Posterior cingulate gyrus (tissue), 11 donors: Measurements from ENCODE around the gene CZIB.
"Not testable (repeated sequence)": the region's sequence is repeated elsewhere in the genome, so short reads cannot be mapped to it uniquely, and the experiment has no call there.

Experiments used
- DNase-seq, 10 donors: peaks; one replicate each; pipeline versions ENCODE4 v3.0.0 to v3.0.0-alpha.2; 2020 to 2021; ENCODE audit warnings: mixed read lengths in 3 of 10
- intact Hi-C: fragments of 100-400 bp; cut with DNase I; formaldehyde crosslinking; loops from one replicate; pipeline ENCODE4 v1.15.1; 2023

CZIB gene

GRCh38 chr1:53241828-53242227 lies 21.4 kb upstream of the CZIB start:
- DNase-seq = no peak
- intact Hi-C loops = no loop called here

- intact Hi-C loops = loop anchor here (2.0 kb wide), 1 partner anchor 18 kb away; the partner anchor contains the start of gene CZIB
- peak; percentile 93 to 99 (median 96) for DNase-seq
Measured at GRCh38 chr1:53238197-53239155, 18.0 kb upstream of the CZIB start, which contains the start of gene MAGOH. MAGOH (minus strand) TSS chr1:53238518; CDS start chr1:53238448, 70 bp downstream.

GRCh38 chr1:53237638-53238037 lies 17.2 kb upstream of the CZIB start:
- intact Hi-C loops = loop anchor here (2.0 kb wide), 1 partner anchor 17 kb away; the partner anchor contains the start of gene CZIB
- no peak for DNase-seq

DNA sequence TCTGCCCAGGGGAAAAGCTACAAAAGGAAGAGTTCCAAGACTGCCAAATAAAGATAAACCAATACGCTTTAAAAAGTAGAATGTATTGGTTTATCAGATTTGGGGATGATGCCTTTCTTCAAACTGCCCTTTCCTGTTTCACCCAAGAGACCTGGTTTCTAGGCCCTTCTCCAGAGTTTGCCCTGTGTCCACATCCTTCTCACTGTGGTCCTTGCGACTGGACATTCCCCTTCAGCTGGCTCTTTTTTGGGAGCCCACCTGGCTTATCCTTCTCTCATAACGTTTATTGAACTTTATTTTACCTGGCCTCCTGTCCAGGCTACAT lies 490 bp upstream of the CZIB start:
- intact Hi-C loops = loop anchor here (1.0 to 2.0 kb wide), 2 partner anchors 18 to 24 kb away; partner anchors contain the start of gene MAGOH
- DNase-seq = no peak

DNA sequence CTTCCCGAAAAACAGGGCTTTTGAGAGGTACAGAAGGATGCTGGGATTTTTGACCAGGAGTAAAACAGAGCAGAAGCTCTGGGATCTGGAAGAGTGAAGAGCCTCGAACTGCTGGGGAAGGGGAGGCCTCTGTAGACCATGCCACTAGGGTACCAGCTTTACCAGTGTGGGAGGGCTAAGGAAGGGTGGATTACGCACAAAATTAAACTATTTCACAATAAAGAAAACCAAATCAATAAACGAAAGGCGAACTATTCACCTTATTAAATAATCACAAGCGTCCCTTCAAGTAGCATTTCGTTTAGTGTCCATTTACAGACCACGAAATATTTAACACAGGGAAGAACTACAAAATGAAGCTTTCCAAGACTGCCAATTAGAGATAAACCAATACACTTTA lies 723 bp downstream of the CZIB start:
- no peak for DNase-seq
- intact Hi-C loops = loop anchor here (1.0 to 2.0 kb wide), 2 partner anchors 19 to 22 kb away; partner anchors contain the start of gene MAGOH

DNA sequence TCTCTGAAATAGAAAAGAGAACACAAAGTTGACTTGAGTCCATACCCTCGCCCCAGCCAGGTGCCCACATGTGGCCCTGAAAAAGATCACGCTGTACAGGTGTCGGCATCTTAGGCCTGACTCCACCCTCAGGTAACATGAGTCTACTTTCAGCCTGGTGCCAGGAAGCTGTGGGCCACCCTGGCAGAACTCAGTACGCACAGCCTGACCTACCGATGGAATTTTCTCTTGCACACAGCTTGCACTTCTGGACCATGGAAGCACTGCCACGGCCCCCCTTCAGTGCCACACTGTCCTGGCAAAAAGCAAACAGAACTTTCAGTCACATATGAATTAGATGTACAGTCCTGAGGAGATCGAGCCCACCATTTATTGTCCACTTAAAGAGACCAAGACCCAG lies 2.2 kb downstream of the CZIB start:
- no peak for DNase-seq
- intact Hi-C loops = no loop called here

DNA sequence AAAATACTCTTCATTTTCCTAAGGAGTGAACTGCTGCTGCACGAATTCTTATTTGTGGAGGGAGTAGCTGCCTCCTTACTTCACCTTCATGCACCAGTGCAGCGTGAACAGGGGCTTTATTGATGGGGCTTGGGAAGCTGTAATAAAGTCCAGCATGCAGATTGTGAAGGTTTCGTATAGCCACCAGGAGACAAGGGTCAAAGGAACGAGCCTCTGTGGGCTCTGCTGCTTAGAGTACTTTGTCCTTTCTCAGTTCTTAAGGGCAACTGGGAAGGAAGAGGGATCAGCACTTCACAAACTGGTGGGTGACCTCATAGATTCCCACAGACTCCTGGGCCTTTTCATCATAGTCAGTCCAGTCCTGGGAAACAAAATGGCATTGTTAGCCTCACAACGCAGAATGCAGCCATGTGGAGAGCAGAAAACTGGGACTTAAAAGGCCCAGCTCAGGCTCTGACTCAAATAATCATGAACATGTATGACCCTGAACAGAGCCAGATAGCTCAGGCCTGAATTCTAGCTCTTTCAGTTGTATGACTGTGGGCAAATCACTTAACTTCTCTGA lies 6.0 kb downstream of the CZIB start:
- no peak for DNase-seq
- intact Hi-C loops = no loop called here

- DNase-seq = no peak
- intact Hi-C loops = no loop called here
Measured at GRCh38 chr1:53210954-53211353, 9.5 kb downstream of the CZIB start.

DNA sequence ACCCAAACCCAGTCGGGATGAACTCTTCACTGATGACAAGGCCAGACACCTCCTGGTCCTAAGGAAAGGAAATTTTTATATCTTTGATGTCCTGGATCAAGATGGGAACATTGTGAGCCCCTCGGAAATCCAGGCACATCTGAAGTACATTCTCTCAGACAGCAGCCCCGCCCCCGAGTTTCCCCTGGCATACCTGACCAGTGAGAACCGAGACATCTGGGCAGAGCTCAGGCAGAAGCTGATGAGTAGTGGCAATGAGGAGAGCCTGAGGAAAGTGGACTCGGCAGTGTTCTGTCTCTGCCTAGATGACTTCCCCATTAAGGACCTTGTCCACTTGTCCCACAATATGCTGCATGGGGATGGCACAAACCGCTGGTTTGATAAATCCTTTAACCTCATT lies 10.1 kb downstream of the CZIB start:
- intact Hi-C loops = no loop called here
- DNase-seq = no peak

DNA sequence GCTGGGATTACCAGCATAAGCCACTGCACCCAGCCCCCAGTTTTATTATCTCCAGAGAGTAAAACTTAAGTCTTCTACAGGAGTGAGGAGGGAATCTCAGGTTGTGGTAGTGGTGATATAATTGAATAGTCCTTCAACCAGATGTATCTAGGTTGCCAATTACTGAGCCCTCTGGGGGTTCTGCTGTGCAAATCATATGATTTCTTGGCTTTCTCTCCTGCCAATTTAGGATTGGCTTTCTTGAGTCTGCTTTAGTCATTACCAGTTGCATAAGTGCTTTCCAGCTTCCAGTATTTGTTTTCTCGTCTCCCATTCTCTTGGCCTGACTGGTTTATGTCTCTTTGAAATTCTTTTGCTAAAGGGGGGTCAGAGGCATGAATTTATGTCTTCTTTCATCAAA lies 12.7 kb downstream of the CZIB start:
- DNase-seq = no peak
- intact Hi-C loops = no loop called here

DNA sequence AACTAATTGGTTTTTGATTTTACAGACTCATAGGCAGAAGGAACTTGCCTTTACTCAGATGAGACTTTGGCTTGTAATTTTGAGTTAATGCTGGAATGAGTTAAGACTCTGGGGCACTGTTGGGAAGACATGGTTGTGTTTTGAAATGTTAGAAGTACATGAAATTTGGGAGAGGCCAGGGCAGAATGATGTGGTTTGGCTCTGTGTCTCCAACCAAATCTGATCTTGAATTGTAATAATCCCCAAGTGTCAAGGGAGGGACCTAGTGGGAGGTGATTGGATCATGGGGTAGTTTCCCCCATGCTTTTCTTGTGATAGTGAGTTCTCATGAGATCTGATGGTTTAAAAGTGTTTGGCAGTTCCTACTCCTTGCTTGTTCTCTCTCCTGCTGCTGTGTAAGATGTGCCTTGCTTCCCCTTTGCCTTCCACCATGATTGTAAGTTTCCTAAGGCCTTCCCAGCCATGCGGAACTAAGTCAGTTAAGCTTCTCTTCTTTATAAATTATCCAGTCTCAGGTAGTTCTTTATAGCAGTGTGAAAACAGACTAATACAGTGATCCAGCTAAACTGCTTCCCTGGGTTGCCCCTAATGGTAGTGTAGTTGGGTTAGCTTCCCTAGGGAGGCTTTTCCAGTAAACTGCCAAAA lies 13.6 kb downstream of the CZIB start:
- DNase-seq = no peak
- intact Hi-C loops = no loop called here

GRCh38 chr1:53206083-53206685 lies 14.2 kb downstream of the CZIB start:
- intact Hi-C loops, DNase-seq: not testable (repeated sequence)

GRCh38 chr1:53205496-53205895 lies 14.9 kb downstream of the CZIB start:
- intact Hi-C loops, DNase-seq: not testable (repeated sequence)

DNA sequence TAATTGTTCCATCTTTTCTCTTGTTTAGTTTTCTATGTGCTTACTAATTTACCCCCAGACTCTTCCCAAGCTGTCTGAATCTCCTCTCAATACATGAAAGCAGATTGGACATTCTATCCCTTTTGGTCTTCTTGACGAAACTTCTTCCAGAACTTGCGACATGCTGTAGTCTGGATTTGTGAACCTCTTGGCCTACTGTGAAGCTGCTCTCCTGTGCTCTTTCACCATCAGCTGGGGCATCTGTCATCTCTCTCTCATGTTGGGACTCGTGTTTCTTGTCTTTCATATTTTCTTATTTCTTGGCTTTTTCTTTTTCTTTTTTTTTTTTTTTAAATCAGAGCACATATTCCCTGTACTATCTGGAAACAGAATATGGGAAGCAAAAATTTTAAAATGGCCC lies 17.0 kb downstream of the CZIB start:
- no peak for DNase-seq
- intact Hi-C loops = no loop called here

GRCh38 chr1:53198241-53198651 lies 22.2 kb downstream of the CZIB start:
- intact Hi-C loops = no loop called here

GRCh38 chr1:53197291-53198200 lies 22.9 kb downstream of the CZIB start:
- intact Hi-C loops = loop anchor here (1.0 kb wide), 1 partner anchor 23 kb away; the partner anchor contains the start of gene CZIB
- DNase-seq = no peak

More at GRCh38 chr1:53198241-53198651, 22.2 kb downstream of the CZIB start:
- DNase-seq = no peak

DNA sequence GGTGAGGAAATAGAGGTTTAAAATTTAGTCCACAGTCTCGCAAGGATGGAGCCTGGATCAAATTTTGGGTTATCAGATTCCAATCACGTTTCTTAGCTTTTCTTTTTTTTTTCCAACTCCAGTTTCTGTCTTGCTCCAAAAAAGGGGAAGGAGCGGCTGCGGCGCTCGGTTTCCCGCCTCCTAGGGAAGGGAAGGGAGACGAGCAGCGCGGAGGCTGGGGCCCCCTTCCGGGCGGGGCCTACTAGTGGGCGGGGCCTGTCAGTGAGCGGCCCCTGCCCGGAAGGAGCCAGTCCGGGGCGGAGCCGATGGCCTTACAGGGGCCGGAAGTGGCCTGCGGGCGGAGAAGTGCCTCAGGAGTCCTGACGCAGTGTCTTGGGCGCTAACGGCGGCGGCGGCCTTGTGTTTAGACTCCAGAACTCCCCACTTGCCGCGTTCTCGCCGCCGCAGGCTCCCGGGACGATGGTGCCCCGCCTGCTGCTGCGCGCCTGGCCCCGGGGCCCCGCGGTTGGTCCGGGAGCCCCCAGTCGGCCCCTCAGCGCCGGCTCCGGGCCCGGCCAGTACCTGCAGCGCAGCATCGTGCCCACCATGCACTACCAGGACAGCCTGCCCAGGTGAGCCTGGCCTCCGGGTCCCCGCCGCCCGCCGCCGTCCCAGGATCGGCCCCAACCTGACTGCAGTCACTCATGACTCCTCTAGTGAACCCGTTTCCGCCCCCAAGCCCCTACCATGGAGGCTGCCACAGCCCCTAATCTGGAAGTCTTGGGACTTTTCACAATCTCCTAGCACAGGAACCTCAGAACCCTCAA lies 23.7 kb downstream of the CZIB start, which contains the start of gene CPT2:
Gene CPT2 (plus strand): TSS at position 340 of the 806 bp plus-strand sequence. CDS start 120 bp downstream, at position 460.
- DNase-seq = peak; percentile 85 to 99 (median 94)
- intact Hi-C loops = loop anchor here (1.0 kb wide), 1 partner anchor 24 kb away; the partner anchor contains the start of gene CZIB

DNA sequence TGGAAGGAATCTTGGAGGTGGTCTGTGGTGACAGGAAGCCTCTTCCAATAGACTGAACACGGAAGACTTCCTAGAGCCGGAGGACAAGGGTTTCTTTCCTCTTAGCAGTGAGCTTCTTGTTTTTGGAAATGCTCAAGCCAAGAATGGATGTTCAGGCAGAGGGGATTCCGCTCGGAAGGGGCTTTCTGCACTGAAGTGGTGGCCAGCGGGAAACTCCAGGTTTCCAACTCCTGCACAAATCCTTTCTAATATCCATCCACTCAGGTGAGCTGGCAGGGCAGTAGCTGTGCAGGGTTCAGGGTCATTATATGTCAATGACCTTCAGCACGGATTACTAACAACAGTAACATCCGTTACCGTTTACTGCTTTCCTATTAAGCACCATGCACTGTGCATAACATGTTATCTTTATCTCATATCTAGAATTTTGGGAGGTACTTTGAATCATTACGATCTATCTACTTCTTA lies 24.4 kb downstream of the CZIB start:
- intact Hi-C loops = no loop called here
- no peak for DNase-seq
